Measurements from ENCODE around the gene ELFN1.

Gene ELFN1

DNA sequence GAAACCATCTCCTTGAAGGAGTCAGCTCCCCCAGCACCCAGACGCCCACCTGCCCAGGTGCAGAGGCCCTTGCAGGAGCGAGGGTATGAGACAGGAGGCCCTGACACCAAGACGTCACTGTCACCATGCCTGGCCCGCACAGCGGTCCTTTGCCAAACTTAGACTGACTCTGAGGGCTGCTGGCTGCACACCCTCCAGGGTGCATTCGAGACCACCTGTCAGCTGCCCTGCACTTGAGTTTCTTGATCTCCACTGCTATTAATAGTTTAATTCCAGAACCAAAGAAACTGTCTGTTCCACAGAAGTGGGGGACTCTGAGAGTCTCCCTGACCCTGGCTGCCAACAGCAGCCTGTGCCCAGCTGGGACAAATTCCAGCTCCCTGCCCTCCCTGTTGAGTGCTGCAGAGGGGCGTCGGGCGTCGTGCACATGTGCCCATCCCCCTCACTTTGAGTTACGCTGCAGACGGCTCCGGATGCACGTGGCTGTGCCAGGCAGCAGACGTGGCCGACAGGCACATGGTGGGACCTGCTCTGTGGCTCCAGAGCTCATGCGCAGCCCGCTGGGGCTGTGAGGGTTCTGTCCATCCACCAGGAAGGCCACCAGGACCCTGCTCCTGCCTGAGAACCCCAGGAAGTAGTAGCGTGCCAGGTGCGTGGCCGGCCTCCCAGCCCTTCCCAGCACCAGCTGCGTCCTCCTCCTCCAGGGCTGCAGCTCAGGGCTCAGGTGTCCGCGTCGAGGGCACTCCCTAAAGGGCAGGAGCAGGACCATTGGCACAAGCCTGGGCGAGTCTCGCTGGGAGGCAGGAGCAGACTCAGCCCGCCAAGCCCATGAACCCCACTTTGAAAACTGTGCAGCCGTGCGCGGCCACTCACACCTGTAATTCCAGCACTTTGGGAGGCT is 24.8 kb downstream of the ELFN1 start:
- DNase-seq (ENCODE audit: low read depth): no peak

DNA sequence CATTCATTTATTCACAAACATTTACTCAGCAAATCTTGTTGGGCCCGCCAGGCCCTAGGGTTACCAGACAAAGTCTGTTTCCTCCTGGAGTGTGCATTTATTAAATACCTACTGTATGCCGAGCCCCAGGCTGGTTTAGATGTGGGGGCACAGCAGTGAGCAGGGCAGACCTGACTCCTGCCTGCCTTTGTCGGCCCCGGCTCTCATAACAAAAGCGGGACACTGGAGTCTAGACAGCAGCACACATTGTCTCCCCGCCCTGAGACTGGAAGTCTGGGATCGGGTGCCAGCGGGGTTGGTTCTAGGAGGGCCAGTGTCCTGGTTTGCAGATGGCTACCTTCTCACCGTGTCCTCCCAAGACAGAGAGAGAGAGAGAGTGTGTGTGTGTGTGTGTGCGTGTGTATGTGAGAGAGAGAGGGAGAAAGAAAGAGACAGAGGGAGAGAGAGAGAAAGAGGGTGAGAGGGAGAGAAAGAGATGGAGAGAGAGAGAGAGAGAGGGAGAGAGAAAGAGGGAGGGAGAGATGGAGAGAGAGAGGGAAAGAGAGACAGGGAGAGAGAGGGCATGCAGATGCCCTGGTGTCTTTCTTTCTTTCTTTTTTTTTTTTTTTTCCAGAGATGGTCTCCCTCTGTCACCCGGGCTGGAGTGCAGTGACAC is 25.9 kb downstream of the ELFN1 start:
- no peak for DNase-seq (ENCODE audit: low read depth)

DNA sequence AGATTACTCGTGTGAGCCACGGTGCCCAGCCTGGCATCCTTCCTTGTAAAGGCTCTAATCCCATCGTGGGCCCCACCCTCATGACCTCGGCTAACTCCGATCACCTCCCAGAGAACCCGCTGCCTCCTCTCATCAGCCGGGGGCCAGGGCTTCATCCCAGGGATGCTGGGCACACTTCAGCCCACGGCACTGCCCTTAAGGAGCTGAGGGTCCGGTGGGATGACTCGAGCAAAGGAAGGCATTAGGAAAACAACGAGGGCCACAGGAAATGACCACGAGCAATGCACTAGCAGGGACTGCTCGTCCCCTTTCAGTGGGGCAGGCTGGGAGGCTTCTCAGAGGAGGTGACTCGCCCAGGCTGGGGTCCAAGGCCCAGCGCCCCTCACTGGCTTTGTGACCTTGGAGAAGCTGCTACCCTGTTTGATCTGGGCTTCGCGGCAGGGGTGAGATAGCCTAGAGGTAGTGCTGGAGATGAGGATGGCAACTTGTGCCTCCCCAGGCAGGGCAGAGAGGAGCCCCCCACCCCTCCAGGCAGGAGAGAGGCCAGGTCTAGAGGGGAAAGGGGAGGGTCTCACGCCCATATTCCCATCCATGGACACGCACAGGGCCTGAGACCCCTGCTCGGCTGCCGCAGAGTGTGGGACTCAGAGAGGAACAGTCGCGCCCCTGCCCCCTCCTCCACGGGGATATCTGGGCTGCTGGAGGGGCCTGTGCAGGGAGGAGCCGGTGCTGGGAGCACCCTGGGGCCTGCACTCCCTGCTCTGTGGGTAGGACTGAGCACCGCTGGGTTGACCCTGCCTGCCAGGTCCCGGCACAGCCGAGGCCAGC is 26.8 kb downstream of the ELFN1 start:
- no peak for DNase-seq (ENCODE audit: low read depth)

DNA sequence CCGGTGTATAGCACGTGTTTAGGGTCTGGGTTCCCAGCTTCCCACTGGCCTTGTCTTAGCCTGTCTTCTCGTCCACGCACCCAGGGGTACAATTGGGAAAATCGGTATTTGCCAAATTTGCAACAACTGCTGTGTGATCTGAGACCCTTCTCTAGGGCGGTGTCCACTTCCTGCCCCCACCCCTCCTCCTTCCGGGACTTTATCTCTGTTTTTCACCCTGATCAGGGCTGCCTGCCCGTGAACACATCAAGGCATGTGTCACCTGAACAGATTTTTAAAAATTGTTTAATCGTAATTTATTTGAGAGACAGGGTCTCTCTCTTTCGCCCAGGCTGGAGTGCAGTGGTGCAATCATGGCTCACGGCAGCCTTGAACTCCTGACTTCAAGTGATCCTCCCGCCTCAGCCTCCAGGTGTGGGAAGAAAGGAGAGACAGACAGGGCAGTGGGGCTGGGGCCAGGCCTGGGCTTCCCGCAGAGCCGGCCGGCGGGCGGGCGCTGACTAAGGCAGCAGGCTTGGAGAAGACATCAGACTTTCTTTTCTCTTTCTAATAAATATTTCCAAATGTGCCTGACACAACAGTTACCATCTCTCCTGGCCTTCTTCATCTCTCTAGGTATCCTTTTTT is 27.5 kb downstream of the ELFN1 start:
- DNase-seq (ENCODE audit: low read depth): no peak

DNA sequence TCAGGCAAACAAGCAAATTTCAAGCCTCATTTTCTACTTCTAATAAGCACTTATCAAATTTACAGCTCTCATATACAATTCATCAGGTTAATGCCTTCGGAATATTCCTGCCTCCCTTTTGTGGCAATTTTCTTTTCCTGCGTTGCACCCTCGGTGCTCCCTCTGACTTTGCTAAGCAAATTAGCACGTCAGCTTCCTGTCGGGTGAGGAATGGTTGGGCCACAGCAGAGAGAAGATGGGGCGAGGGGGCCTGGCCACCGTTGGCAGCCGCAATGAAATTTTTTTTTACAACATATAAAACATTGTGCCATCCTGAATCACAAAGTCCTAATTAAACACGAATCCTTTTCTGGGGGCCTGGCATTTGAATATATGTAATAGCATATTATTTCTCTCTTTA is 28.1 kb downstream of the ELFN1 start:
- no peak for DNase-seq (ENCODE audit: low read depth)

DNA sequence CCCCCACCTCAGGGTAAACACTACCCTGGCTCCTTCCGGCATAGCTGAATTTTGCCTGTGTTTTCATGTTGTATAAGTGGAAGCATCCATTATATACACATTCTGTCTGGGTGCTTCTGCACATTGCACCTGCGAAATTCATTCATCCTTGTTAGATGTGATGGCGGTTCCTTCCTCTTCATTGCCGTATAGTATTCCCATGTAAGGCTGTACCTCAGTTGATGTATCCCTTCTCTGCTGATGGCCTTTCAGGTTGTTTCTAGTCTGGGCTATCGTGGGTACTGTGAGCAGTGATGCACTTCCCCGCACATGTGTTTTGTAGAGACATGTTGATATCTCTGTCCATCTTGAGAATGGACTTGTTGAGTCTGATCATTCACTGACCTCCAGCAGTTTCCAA is 28.9 kb downstream of the ELFN1 start:
- DNase-seq (ENCODE audit: low read depth): no peak

DNA sequence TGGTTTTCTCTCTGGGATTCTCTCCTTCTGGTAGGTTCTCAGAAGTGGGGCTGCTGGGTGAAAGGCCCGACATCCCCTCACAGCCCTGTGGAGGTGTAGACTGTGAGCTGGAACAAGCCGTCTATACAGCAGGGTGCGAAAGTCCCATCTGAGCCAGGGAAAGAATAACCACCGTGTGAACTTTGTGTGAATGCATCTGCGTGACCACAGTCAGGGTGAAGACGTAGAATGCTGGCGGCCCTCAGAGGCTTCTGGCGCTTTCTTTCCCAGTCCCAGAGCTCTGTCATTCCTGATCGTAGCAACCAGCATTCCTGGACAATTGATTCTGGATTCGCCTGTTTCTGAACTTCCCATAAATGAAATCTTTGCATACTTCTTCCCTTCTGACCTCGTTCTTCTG is 30.0 kb downstream of the ELFN1 start:
- no peak for DNase-seq (ENCODE audit: low read depth)

DNA sequence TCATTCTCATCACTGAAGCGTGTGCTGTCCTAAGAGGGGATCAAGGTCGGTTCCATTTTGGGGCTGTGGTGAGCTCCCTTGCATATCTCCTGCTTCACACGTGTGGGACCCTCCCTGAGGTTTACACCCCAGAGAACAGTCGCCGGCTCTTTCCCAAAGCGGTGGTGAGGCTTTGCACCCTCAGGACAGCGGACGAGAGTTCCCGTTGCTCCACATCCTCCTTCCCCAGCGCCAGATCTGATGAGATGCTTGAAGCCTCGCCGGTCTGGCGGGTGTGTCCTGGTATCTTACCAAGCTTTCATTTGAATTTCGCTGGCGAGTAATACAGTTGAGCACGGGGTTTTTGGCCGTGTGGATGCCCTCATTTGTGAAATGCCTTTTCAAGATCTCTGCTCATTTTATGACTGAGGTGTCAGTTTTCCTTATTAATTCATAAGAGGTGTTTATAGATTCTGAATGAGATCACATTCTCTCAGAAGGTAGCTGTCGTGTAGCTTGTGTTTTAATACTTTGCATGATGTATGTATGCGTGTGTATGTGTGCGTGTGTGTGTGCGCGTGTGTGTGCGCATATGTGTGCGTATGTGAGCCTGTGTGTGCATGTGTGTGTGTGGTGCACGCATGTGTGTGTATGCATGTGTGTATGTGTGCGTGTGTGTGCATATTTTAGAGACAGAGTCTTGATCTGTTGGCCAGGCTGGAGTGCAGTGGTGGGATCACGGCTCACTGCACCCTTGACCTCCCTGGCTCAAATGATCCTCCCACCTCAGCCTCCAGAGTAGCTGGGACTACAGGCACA is 30.7 kb downstream of the ELFN1 start:
- no peak for DNase-seq (ENCODE audit: low read depth)

DNA sequence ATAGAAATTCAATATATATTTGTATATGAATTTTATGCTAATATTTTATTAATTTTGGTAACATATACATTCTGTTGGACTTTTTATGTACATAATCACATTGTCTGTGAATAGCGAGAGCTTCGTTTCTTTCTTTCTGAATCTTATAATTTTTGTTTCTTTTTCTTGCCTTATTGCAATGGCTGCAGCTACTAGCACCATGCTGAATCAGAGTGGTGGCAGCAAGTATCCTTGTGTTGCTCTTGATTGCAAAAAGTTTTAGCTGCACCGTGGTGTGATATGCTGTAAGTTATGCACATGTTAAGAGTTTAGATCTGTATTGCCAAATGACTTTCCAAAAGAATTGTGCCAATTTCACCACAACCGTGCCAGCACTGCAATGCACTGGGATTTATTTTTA is 32.6 kb downstream of the ELFN1 start:
- DNase-seq (ENCODE audit: low read depth): no peak

DNA sequence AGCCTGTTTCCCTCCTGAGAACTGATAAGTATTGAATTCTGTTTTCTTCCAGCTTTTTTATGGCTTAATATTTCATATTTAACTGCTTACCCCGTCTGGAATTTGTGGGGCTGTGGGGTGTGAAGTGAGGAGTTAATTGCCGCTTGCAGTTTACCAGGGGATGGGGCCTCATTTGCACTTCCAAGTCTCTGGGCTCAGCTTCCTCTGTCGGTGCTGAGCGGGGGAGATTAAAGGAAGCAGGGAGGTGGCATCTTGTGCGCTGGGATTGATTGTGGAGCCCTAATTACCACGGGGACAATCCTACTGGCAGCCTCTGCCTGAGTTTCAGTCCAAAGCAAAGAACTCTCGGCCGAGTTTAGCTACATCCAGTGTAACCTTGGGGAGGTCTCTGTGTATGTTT is 33.4 kb downstream of the ELFN1 start:
- no peak for DNase-seq (ENCODE audit: low read depth)

DNA sequence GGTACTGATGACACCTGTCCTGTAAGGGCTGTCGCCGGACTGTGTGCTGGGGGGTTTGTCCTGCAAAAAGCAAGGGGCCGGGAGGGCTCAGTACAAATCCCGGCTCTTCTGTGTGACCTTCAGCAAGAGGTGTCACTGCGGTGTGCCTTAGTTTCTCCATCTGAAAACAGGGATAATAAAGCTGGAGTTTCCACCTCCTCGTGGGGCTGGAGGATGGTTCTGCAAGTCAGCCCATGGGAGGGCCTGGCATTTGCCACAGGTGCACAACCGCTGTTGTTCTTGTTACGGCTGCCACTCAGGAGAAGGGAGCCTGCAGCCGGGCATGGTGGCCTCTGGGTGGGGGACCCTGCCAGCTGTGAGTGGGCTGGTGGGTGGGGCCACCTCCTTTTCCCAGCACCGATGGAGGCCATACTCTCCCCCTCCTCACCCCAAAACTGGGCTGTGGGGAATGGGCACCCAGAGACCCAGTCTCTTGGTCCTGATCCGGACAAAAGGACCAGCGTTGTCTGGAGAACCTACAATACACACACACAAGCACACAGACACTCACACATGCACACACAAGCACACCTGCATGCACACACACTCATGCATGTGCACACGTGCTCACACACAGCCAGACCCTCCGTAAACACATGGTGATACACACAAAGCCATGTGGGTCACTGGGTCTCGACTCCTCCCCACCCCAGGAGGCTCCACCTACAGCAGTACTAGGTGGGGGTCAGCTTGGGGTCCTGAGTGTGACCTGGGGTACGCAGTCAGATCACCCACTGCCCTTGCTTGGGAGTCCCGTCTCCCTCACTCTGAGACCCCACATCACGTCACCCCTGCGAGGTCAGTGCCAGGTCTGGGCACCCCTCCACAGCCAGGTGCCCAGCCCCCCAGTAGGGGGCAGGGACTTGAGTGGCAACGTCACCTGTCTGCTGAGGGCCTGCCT is 34.1 kb downstream of the ELFN1 start:
- DNase-seq (ENCODE audit: low read depth): no peak

DNA sequence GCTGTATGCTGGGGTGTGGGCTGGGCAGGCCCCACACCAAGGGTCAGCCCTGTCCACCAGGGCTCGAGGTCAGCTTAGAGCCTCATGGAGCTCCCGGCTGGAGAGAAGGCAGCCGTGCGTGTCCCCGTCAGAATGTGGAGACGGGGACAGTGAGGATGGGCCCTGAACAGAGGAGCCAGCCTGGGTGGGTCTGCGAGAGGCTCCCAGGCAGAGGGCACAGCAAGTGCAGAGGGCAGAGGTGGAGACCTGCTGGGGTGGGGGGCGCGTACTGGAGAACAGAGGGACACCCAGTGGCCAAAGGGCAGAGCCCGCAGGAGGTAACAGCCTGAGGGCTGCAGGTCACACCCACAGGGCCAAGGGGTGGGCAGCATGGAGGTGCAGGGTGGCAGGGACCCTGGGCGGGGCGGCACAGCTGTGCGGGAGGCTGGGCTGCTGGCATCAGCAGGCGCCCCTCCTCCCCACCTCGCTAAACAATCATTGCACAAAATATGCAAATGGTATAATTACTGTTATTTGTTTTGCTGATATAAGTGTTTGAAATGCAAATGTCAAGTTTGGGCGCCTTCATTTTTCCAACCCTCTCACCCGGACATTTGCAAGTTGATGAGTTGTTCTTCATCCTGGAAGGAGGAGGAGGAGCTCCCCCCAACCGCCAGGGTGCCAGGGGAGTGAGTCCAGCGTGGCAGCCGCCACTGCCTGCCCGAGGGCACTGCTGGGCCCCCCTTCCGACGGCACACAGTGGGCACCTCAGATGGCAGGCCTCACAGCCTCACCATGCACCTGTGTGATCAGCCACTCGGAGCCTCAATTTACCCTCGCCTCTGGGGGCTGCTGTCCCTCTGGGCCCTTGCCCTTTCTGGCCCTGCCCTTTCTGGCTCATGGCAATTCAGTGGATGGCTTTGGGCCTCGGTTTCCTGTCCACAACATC is 35.0 kb downstream of the ELFN1 start:
- no peak for DNase-seq (ENCODE audit: low read depth)

DNA sequence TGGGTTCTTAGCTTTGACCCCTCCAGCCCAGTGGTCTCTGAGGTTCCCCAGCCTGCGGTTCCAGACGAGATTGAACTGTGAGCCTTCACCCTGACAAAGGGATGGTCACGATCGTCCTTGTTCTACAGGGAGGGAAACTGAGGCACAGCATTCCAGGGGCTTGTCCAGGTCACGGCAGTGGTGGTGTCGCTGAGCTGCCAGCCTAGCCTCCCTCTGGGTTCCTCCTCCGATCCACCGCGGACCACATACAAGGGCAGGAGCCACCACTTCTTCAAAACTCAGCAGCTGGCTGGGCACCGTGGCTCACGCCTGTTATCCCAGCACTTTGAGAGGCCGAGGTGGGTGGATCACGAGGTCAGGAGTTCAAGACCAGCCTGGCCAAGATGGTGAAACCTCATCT is 35.8 kb downstream of the ELFN1 start:
- DNase-seq (ENCODE audit: low read depth): no peak

DNA sequence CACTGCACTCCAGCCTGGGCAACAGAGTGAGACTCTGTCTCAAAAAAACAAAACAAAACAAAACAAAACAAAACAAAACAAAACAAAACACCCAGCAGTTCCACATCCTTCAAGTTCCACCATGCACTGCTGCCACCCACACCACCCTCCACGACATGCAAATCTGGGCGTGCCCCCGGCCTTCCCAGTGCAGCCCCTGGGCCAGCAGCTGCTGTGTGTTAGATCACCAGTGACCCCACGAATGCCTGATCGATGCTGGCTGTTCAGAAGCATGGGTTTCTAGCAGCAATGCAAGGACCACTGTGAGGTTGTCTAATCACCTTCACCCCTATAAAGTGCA is 36.3 kb downstream of the ELFN1 start:
- no peak for DNase-seq (ENCODE audit: low read depth)

DNA sequence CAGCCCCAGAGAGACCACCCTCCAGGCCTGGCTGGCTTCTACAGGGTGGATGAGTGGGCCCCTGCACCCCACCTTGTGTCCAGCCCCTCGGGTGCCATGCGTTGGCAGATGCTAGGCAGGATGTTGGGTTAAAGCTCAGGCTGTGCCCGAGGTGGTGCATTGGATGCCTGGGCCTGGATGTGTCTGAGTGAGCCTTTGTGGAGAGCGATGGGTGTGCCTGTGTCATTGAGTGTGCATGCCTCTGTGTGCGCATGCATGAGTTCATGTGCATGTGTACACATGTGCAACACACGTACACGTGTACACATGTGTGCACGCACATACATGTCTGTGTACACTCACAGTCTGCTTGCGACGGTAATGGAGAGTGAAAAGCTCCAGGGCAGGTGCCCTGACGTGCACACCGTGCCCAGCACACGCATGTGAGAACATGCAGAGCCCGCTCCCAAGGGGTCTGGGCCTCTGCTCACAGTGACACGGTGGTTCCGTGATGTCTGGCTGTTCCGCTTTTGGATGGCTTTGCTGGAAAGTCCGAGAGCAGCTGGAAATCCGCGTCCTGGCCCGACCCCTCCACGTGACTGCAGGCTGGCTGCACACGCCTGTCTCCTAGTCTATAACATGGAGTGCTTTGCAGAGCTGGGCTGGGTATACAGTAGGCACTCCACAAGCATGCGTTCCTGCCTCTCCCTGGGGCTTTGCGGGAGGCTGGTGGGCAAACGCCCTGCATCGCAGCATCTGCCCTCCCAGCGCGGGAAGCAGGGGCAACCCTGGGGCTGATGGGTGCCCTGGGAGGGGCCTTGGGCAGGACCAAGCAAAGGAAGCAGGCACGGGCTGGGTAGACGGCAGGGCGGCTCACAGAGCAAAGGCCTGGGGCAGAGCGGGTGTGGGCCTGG is 36.9 kb downstream of the ELFN1 start:
- DNase-seq (ENCODE audit: low read depth): no peak

DNA sequence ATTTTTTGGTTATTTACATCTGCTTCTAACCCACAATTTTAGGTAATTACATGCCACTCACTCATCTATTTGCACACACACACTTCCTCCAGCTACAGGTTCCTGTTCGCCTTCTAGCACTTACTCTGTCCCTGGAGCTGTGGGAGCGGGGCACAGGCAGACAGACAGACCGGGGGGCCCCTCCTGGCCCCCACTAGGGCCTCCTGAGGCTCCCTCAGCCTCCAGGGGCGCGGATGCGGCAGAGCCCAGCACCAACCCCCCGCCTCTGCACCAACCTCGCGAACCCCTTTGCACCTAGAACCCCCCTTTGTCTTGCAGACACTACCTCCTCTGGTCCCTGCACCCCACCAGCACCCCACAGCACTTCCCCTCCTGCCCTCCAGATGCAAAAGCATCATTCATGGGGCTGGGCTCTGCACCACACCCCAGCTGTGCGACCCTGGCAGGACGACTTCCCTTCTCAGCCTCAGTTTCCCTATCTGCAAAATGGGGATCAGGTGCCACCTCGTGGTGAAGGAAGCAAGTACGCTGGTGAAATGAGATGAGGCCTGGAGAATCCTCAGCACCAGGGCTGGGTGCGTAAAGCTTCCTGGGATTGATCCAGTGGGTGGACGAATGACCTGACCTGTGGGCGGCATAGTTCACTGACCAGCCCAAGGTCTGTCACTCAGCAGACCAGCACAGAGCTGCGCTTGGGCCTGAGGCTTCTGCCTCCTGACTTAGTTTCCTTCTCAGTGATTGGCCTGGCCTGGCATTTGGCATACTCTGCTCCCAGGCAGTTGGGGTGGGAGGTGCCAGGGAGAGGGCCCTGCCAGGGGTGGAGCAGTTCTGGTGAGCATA is 37.9 kb downstream of the ELFN1 start:
- DNase-seq (ENCODE audit: low read depth): no peak

DNA sequence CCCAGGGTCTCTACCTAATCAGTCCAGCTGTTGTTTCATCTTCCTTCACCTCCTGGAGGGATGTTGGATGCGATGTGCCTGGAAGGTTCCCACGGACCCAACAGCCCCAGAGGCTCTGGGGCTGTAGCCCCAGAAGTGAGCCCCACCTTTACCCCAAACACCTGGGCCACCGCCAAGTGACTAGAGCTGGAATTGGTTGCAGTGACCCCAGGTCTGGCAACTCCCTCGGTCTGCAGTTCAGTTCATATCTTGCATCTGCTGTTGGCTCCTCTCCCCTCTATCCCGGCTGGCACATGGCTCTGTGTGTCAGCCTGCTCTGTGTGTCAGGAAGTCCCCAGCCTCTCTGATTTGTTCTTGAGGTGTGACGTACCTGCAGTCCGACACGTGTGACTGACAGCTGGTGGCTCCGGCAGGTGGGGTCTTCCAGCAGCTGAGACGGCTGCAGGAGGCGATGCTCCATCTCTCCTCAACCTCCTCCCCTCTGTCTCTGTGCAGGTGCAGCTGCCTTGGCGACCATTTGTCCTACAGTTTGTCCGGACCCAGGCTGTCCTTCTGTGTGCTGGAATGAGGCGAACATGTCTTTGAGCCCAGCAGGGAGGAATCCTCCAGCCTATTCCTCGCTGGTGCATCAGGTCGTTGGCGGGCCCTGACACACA is 38.6 kb downstream of the ELFN1 start:
- no peak for DNase-seq (ENCODE audit: low read depth)

Data from stimulated activated CD8-positive, alpha-beta memory T cell treated with anti-CD3 and anti-CD28 coated beads, Interleukin-4, amount 100 ng/mL, for 24 hours (primary cell).